ENCODE measurements around the gene AKAP13. TPM values are rescaled to one million over a fixed set of nuclear protein-coding genes. Genes with fewer than 3 reads are reported as not detected.

The AKAP13 gene
- total and polyA plus RNA-seq, 2 experiments from 2014 or later, result 53.1 to 108 TPM

DNA sequence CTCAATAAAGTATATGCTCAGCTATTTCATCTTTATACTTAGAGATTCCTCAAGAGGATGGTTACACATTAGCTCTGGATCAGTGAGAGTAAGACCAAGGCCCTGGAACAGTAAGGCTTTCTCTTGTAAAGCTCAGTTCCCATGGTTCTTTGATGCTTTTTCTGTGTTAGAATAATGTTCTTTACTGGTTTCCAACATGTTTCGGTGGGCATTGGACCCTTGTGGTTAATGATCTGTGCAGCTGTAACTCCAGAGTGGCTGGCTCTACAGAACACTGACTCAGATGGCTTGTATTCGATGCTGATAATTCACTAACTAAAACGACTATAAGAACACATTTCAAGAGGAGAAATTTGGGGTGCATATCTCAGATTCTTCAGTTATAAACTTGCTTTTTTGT, 114.7 kb downstream of the AKAP13 start:
- H3K9me3 ChIP-seq (ENCODE audit: low read depth), result no peaks in the 10 kb centered on the region
- no peaks in the 10 kb centered on the region for H3K27me3 ChIP-seq
- H3K27ac ChIP-seq, result no peak overlapping the region
- no peaks in the 10 kb centered on the region for H3K36me3 ChIP-seq
- H3K4me3 ChIP-seq, result no peak overlapping the region
- no peak for DNase-seq (ENCODE audit: low read depth in 1 of 2, low spot score in 1 of 2)
- peaks cover 27% of the 10 kb centered on the region for H3K4me1 ChIP-seq (ENCODE audit: low read depth)
- TF ChIP-seq, protein P1, sequence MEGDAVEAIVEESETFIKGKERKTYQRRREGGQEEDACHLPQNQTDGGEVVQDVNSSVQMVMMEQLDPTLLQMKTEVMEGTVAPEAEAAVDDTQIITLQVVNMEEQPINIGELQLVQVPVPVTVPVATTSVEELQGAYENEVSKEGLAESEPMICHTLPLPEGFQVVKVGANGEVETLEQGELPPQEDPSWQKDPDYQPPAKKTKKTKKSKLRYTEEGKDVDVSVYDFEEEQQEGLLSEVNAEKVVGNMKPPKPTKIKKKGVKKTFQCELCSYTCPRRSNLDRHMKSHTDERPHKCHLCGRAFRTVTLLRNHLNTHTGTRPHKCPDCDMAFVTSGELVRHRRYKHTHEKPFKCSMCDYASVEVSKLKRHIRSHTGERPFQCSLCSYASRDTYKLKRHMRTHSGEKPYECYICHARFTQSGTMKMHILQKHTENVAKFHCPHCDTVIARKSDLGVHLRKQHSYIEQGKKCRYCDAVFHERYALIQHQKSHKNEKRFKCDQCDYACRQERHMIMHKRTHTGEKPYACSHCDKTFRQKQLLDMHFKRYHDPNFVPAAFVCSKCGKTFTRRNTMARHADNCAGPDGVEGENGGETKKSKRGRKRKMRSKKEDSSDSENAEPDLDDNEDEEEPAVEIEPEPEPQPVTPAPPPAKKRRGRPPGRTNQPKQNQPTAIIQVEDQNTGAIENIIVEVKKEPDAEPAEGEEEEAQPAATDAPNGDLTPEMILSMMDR (IDR thresholded peaks at IDR 0.05; ENCODE audit: low read depth, low read length), result no peak

DNA sequence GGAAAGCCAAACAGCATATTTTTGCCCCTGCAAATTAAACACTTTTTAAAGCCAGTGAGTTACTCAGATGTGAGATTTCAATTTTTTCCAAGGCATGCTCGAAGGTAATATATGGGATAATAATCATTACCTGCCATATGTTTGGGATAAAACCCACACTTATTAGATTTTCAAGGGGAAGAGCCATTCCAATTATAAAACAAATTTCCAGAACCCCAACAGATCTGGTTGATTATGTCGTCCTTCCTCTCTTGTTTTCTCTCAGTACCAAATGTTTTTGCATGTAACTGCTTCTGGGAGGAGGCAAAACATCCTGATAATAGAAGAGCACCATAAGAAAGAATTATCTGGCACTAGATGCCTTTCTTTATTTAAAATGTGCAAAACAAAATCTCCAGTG, 115.1 kb downstream of the AKAP13 start:
- H3K4me1 ChIP-seq (ENCODE audit: low read depth), result peaks cover 31% of the 10 kb centered on the region
- no peaks in the 10 kb centered on the region for H3K9me3 ChIP-seq (ENCODE audit: low read depth)
- H3K36me3 ChIP-seq, result no peaks in the 10 kb centered on the region
- DNase-seq (ENCODE audit: low read depth in 1 of 2, low spot score in 1 of 2), result no peak
- H3K4me3 ChIP-seq, result no peak overlapping the region
- H3K27me3 ChIP-seq, result no peaks in the 10 kb centered on the region
- TF ChIP-seq, protein P1 (IDR thresholded peaks at IDR 0.05; ENCODE audit: low read depth, low read length), result no peak
- H3K27ac ChIP-seq, result no peak overlapping the region

DNA sequence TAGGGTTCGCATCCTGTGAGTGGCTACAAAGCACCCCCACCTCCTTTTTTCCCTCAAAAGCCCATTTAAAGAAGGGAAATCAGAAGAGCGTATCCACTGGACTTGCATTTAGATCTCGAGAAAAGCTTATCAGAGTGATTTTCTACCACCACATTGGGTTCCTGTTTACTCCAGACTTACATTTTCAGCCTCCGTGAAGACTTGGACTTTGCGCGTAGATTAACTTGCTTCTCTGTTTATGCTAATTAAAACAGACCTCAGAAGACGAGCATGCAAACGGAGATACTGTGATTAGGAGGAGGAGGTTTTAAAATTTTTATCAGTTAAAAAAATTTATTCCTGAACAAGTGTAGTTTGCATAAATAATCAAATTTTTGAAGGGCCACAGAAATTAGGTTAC, 115.7 kb downstream of the AKAP13 start:
- H3K27me3 ChIP-seq, result no peaks in the 10 kb centered on the region
- no peak for DNase-seq (ENCODE audit: low read depth in 1 of 2, low spot score in 1 of 2)
- TF ChIP-seq, protein P1 (IDR thresholded peaks at IDR 0.05; ENCODE audit: low read depth, low read length), result no peak
- H3K4me3 ChIP-seq, result no peak overlapping the region
- H3K36me3 ChIP-seq, result no peaks in the 10 kb centered on the region
- H3K4me1 ChIP-seq (ENCODE audit: low read depth), result peaks cover 38% of the 10 kb centered on the region
- no peaks in the 10 kb centered on the region for H3K9me3 ChIP-seq (ENCODE audit: low read depth)
- H3K27ac ChIP-seq, result no peak overlapping the region

DNA sequence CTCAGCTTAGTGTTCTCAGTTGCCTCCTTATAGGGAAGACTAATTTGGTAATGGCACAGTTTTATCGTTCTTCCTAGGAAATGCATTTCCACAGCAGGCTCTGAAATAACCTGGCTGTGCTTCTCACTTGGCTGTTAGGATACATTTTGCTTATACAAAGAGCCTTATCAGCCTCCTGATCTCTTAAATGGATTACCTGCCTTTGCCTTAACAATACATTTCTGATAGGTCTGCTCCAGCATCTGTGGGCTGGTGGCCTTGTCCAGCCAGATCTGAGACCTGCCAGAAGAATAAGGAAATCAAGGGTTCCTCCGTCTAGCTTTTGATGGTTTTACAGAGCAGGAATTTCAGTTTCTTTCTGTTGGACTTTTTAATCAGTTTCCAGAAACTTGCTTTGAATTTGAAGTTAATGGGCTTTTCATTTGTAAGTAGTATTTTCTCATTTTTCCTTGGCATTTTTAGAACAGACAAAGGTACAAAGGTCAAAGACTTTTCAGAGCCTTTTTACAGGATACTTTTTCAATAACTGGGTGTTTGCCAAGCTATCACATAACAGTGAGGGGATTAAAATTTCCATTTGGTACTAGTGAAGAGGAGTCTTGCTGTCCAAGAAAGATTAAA, 116.3 kb downstream of the AKAP13 start:
- H3K4me3 ChIP-seq, result no peak overlapping the region
- H3K36me3 ChIP-seq, result no peaks in the 10 kb centered on the region
- H3K27ac ChIP-seq, result no peak overlapping the region
- DNase-seq (ENCODE audit: low read depth in 1 of 2, low spot score in 1 of 2), result no peak
- H3K4me1 ChIP-seq (ENCODE audit: low read depth), result peaks cover 40% of the 10 kb centered on the region
- TF ChIP-seq, protein P1 (IDR thresholded peaks at IDR 0.05; ENCODE audit: low read depth, low read length), result no peak
- no peaks in the 10 kb centered on the region for H3K27me3 ChIP-seq
- H3K9me3 ChIP-seq (ENCODE audit: low read depth), result no peaks in the 10 kb centered on the region

DNA sequence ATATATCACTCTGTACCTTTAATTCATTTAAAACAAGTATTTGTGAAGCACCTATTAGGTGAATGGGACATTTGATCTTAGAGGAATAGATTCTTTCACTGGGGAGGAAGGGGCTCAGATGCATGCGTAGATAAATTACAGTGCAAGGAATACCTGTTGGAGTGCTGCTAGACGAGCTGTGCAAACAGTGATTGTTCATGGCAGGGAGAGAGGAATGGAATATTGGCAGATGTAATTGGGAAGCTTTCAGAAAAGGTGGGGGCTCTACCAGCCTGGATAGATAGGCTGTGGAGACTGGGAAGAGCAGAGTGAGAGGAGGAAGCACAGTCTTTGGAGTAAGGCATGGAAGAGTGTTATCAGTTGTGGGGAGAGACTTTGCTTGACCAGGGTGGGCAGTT, 116.8 kb downstream of the AKAP13 start:
- Histone ChIP-seq H3K9me3 (ENCODE audit: low read depth) (no peaks in the 10 kb centered on the region), H3K27me3 (no peaks in the 10 kb centered on the region), H3K27ac (no peak overlapping the region), H3K4me3 (no peak overlapping the region), H3K4me1 (ENCODE audit: low read depth) (peaks cover 40% of the 10 kb centered on the region), H3K36me3 (no peaks in the 10 kb centered on the region)
- DNase-seq (ENCODE audit: low read depth in 1 of 2, low spot score in 1 of 2), result no peak
- TF ChIP-seq, protein P1 (IDR thresholded peaks at IDR 0.05; ENCODE audit: low read depth, low read length), result no peak
